CD4-positive, alpha-beta T cell treated with Interferon gamma for 1 hour (primary cell): ENCODE measurements around the gene PTGIR.
"Not testable (repeated sequence)": the region's sequence is repeated elsewhere in the genome, so short reads cannot be mapped to it uniquely, and the experiment has no call there.

Experiments
- DNase-seq: peaks from one replicate; pipeline ENCODE4 v3.0.0-alpha.2; 2020

PTGIR gene

GRCh38 chr19:46637224-46637623, 12.3 kb upstream of the PTGIR start:
- DNase-seq, result no peak

- DNase-seq, result no peak
These were observed 11.3 kb upstream of the PTGIR start, which contains the start of gene GNG8 for GRCh38 chr19:46635920-46636761. GNG8 (minus strand) TSS chr19:46636202; CDS start chr19:46634682, 1,520 bp downstream.

- no peak for DNase-seq
These were observed 9.8 kb upstream of the PTGIR start for GRCh38 chr19:46634656-46635218.

- DNase-seq, result peak; percentile 97
These were observed 9.3 kb upstream of the PTGIR start for GRCh38 chr19:46634045-46634655.

DNA sequence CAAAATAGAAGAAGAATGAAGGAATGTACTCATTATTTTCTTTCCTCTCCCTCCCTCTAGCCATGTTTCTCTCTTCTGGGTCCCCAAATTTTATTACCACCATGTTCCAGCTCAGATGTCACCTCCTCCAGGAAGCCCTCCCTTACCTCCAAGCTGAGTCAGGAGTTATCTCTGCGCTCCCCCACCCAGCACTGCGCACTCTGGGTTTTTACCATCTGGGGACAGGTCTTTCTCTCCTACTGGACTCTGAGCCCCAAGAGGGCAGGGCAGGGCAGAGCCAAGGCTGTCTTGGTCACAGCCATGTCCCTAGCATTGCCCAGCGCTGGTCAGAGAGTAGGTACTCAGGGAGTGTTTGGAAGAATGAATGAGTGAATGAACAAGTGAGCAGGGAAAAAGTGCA, 8.2 kb upstream of the PTGIR start:
- DNase-seq, result no peak

DNA sequence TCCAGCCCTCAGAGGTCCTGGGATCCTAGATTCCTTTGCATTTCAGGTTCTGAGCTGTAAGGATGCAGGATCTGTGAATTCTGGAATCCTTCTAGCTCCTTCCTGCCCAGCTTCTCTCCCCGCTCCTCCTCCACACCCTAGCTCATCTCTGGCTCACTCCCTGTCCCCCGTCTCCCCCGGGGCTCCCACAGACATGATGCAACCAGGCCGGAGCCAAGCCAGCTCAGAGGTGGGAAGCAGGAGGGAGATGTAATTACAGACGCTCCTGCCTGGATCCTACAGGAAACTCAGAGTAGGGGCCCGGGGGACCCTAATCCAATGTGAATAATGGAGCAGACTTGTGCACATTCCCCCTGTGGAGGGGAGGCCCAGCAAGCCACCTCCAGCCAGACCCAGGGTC, 6.6 kb upstream of the PTGIR start:
- DNase-seq, result no peak

DNA sequence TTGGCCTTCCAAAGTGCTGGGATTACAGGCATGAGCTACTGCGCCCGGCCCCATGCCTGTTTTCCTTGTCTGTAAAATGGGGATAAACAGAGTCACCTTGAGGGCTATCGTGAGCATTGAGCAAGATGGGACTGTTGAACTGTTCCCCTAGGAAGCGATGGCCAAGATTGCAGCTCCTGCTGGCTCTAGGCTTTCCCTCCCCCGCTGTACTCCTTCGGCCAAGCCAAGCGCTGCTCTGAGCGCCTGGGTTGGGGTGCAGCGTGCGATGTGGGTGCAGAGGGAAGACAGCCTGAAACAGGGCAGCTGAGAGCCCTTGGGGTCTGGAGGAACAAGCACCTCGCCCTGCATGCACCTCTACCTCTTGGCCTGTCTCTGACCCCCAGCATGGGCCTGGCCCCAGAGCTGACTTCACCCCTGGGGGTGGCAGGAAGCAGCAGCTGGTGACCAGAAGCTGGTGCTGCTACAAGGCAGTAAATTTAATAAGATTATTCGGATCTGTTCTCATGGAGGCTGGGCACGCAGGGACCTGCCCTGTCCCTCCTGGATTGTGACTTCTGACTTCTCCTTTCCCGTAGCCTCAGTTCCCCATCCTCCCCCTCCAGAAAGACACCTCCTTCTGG, 5.8 kb upstream of the PTGIR start:
- DNase-seq, result no peak

GRCh38 chr19:46629546-46630025, 4.7 kb upstream of the PTGIR start:
- no peak for DNase-seq

- not testable (repeated sequence) for DNase-seq
These were observed 4.1 kb upstream of the PTGIR start for GRCh38 chr19:46628970-46629369.

GRCh38 chr19:46626446-46626845, 1.6 kb upstream of the PTGIR start:
- DNase-seq, result no peak

- DNase-seq, result no peak
These were observed 842 bp upstream of the PTGIR start for GRCh38 chr19:46625731-46626130.

GRCh38 chr19:46623915-46624502, 880 bp downstream of the PTGIR start:
- DNase-seq, result no peak

DNA sequence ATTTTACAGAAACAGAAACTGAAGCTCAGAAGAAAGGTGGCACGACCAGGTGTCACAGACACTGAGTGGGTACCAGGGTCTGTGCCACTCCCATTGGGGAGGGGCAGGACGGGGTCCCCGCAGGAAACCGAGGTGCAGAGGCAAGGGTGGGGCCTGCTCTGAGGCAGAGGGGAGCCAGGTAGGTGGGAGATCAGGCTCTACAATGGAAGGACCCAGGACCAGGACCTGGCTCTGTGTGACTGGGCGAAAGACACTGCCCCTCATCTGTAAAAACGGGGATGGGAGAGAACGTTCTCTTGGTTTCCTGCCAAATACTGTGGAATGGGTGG, 2.8 kb downstream of the PTGIR start:
- DNase-seq, result no peak

GRCh38 chr19:46621191-46622117, 3.4 kb downstream of the PTGIR start:
- no peak for DNase-seq

- DNase-seq, result no peak
These were observed 4.2 kb downstream of the PTGIR start for GRCh38 chr19:46620716-46621115.

DNA sequence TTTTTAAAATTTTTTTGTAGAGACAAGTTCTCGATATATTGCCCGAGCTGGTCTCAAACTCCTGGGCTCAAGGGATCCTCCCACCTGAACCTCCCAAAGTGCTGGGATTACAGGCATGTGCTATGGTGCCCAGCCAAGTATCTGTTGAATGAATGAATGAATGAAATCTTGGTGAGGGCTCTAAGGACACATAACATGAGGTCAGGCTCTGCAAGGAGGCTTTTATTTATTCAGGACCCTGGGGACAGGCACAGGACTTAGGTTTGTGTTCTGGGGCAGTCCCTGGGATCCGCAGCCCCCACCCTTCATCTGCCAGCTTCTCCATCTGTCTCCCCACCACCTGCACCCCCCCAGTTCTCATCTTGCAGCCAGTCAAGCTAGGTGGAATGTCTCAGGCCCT, 4.6 kb downstream of the PTGIR start:
- no peak for DNase-seq

DNA sequence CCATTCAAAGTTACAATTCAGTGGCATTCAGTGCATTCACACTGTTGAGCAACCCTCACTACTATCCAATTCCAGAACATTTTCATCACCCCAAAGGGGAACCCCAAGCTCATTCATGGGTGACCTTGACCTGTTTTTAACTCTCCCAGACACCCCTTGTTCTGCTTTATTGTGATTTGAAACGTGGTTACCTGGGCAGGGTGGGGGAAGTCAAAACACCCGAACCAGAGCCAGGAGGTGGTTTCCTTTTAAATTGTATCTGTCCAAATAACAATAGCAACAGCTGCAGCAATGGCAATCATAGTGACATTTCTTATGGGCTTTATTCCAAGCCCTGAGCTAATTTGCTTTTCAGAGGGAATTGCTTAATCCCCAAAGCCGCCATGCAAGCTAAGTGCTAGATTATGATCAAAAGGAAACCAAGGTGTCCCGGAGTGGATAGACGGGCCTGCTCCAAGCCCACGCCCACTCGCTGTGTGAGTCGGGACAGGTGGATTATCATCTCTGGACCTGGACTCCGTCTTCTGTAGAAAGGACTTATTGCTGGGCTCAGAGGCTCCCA, 6.1 kb downstream of the PTGIR start:
- DNase-seq, result peak; percentile 80

GRCh38 chr19:46617601-46618000, 7.3 kb downstream of the PTGIR start:
- DNase-seq, result peak; percentile 49

GRCh38 chr19:46616631-46617322, 8.1 kb downstream of the PTGIR start:
- DNase-seq, result peak; percentile 47

GRCh38 chr19:46615966-46616365, 8.9 kb downstream of the PTGIR start:
- DNase-seq, result no peak

DNA sequence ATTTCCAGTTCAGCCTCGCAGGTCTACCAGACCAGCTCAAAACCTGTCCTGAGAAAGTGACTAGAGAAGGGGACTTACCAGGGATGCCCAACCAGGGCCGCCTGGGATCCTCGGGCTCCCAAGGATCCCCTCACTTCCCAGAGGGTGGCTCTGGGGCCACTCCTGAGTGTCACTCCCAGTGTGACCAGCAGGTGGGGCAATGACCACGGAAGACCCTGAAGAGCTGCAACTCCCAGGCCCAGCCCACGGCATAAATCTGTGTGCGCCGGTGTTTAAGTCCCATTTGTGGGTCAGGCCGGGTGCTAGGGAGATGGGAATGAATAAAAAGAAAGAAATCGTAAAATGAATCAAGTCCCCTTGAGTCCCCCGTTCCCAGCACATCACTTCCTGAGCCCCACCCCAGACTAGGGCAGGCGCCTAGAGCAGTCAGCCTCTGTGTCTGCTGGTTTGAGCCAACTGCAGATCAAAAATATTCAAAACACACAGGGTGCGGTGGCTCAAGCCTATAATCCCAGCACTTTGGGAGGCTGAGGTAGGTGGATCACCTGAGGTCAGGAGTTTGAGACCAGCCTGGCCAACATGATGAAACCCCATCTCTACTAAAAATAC, 10.7 kb downstream of the PTGIR start:
- DNase-seq, result peak; percentile 80
